Measurements from ENCODE around the gene VPS13D. TPM values are rescaled to one million over a fixed set of nuclear protein-coding genes. Genes with fewer than 3 reads are reported as not detected.

Gene VPS13D
- total and polyA plus RNA-seq, 2 donors from 2014 or later: 19.4 to 75.8 TPM

DNA sequence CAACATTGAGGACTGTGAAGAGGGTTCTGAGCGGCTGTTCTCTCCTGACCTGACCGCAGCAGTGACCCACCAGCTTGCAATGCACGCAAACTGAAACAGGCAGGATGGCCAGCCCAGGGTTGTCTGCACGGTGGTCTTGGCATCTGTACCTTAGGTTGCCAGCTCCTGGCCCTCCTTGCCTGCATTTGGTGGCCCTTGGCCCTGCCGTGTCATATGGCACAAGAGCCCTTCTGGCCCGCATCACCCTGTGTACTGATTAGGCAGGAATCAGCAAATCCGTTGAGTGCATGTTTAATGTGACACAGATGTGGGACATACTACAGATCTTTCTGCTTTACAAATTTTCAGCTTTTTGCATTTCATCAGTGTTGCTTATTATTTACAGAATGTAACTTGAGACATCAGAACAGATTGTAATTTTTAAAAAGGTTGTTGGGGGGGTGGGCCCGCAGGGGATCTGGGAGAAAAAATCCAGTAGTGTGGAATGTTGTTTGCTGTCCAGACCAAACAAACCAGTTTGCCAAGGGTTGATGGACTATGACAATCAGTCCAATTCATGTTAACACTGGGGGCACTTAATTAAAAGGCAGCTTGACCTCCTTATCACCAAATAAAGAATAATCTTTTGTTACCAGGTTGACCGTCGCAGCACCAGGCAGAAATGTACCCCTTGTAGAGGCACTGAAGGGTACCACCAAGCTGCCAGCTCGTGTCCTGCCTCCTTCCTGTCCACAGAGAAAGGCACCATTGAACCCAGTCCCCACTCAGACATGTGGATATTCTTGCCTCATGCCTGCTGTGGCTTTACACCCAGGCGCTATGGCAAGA, 255.6 kb downstream of the VPS13D start:
- no peaks in the 10 kb centered on the region for H3K27me3 ChIP-seq (ENCODE audit: control insufficient read depth, insufficient read depth, low read length)
- H3K4me3 ChIP-seq (ENCODE audit: low read length in 3 of 3): no peak overlapping the region
- no peaks in the 10 kb centered on the region for H3K9me3 ChIP-seq (ENCODE audit: control insufficient read depth in 2 of 3, insufficient read depth in 1 of 3, low read length in 3 of 3)
- H3K27ac ChIP-seq (ENCODE audit: low read depth in 2 of 2, low read length in 2 of 2): peak overlapping the region; percentile 66 to 68
- peak overlapping the region in 1 of 3 donors; percentile 2 for H3K9ac ChIP-seq (ENCODE audit: low read length in 3 of 3)
- intact Hi-C loops (cut with DNase I): no loop called here
- no peak for FAIRE-seq
- no peaks in the 10 kb centered on the region for H3K36me3 ChIP-seq (ENCODE audit: control insufficient read depth in 2 of 3, insufficient read depth in 3 of 3, low read length in 3 of 3)
- TF ChIP-seq, protein P1, sequence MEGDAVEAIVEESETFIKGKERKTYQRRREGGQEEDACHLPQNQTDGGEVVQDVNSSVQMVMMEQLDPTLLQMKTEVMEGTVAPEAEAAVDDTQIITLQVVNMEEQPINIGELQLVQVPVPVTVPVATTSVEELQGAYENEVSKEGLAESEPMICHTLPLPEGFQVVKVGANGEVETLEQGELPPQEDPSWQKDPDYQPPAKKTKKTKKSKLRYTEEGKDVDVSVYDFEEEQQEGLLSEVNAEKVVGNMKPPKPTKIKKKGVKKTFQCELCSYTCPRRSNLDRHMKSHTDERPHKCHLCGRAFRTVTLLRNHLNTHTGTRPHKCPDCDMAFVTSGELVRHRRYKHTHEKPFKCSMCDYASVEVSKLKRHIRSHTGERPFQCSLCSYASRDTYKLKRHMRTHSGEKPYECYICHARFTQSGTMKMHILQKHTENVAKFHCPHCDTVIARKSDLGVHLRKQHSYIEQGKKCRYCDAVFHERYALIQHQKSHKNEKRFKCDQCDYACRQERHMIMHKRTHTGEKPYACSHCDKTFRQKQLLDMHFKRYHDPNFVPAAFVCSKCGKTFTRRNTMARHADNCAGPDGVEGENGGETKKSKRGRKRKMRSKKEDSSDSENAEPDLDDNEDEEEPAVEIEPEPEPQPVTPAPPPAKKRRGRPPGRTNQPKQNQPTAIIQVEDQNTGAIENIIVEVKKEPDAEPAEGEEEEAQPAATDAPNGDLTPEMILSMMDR (IDR thresholded peaks at IDR 0.05; ENCODE audit: borderline replicate concordance, extremely low read depth, insufficient read depth): no peak
- peak in 4 of 5 donors; percentile 58 to 88 (median 76) for DNase-seq
- peaks cover 7 to 30% (median 30%) of the 10 kb centered on the region in 3 donors for H3K4me1 ChIP-seq (ENCODE audit: control insufficient read depth in 2 of 3, insufficient read depth in 2 of 3, low read depth in 1 of 3, low read length in 3 of 3)

DNA sequence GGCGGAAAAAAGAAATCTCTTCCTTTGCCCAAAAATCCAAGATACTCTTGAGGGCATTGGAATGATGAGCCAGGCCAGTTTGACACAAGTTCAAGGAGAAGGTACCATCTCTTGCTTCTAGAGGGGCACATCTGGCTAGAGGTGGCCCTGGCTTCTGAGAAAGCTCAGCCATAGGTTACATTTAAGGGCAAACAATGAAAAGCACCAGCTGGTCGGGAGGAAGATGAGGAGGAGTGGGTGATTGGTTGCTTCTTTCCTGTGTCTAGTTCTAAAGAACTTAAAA, 256.2 kb downstream of the VPS13D start:
- TF ChIP-seq, protein P1 (IDR thresholded peaks at IDR 0.05; ENCODE audit: borderline replicate concordance, extremely low read depth, insufficient read depth): no peak
- no peaks in the 10 kb centered on the region for H3K9me3 ChIP-seq (ENCODE audit: control insufficient read depth in 2 of 3, insufficient read depth in 1 of 3, low read length in 3 of 3)
- H3K4me1 ChIP-seq (ENCODE audit: control insufficient read depth in 2 of 3, insufficient read depth in 2 of 3, low read depth in 1 of 3, low read length in 3 of 3): peaks cover 7 to 27% (median 25%) of the 10 kb centered on the region in 3 donors
- no peaks in the 10 kb centered on the region for H3K27me3 ChIP-seq (ENCODE audit: control insufficient read depth, insufficient read depth, low read length)
- no peak overlapping the region for H3K4me3 ChIP-seq (ENCODE audit: low read length in 3 of 3)
- FAIRE-seq (no peak), DNase-seq (peak in 1 of 5 donors; percentile 53)
- H3K9ac ChIP-seq (ENCODE audit: low read length in 3 of 3): peak overlapping the region in 1 of 3 donors; percentile 2
- peak overlapping the region; percentile 66 to 68 for H3K27ac ChIP-seq (ENCODE audit: low read depth in 2 of 2, low read length in 2 of 2)
- intact Hi-C loops (cut with DNase I): no loop called here
- H3K36me3 ChIP-seq (ENCODE audit: control insufficient read depth in 2 of 3, insufficient read depth in 3 of 3, low read length in 3 of 3): no peaks in the 10 kb centered on the region

DNA sequence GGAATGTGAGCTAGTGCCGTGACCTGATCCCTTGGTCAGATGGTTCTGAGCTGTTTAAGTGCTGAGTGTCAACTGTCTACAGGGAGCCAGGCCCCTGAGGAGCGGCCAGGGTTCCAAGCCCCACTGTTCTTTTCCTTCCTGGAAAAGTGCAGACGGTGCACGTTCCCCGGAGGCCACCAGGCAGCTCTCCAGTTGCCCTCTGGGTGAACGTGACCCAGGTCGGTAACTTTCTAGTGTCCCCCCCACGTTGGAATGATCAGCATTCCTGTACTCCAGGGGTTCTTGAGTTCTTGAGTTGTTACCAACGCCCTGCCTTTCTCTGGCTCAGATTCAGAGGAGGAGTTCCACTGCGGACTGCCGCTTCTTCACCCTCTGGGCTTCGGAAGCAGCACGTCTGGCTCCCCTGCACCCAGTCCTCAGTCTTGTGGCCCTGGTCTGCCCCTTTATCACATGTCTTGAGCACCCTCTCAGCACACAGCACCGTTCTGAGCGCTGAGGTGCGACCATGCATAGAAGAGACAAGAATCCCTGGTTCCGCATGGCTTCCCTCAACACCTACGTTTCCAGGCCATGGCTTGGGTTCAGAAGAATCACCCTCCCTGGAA, 256.7 kb downstream of the VPS13D start:
- peak; percentile 61 to 89 (median 66) for DNase-seq
- TF ChIP-seq, protein P1 (IDR thresholded peaks at IDR 0.05; ENCODE audit: borderline replicate concordance, extremely low read depth, insufficient read depth): no peak
- FAIRE-seq: no peak
- H3K9me3 ChIP-seq (ENCODE audit: control insufficient read depth in 2 of 3, insufficient read depth in 1 of 3, low read length in 3 of 3): no peaks in the 10 kb centered on the region
- no peaks in the 10 kb centered on the region for H3K36me3 ChIP-seq (ENCODE audit: control insufficient read depth in 2 of 3, insufficient read depth in 3 of 3, low read length in 3 of 3)
- intact Hi-C loops (cut with DNase I): no loop called here
- H3K4me1 ChIP-seq (ENCODE audit: control insufficient read depth in 2 of 3, insufficient read depth in 2 of 3, low read depth in 1 of 3, low read length in 3 of 3): peaks cover 7 to 24% (median 23%) of the 10 kb centered on the region in 3 donors
- H3K4me3 ChIP-seq (ENCODE audit: low read length in 3 of 3): no peak overlapping the region
- H3K27me3 ChIP-seq (ENCODE audit: control insufficient read depth, insufficient read depth, low read length): no peaks in the 10 kb centered on the region
- H3K9ac ChIP-seq (ENCODE audit: low read length in 3 of 3): no peak overlapping the region
- H3K27ac ChIP-seq (ENCODE audit: low read depth in 2 of 2, low read length in 2 of 2): peak overlapping the region; percentile 66 to 68

All from kidney (tissue), 14 donors.